NK-92 (cell line): Measurements from ENCODE around the gene SBK1.
"Not testable (repeated sequence)": the region's sequence is repeated elsewhere in the genome, so short reads cannot be mapped to it uniquely, and the experiment has no call there.

Experiments used
- DNase-seq: peaks from one replicate; lab custom pipeline; 2025; ENCODE audit not compliant: unreplicated experiment; lab: John Stamatoyannopoulos, UW

The SBK1 gene

DNA sequence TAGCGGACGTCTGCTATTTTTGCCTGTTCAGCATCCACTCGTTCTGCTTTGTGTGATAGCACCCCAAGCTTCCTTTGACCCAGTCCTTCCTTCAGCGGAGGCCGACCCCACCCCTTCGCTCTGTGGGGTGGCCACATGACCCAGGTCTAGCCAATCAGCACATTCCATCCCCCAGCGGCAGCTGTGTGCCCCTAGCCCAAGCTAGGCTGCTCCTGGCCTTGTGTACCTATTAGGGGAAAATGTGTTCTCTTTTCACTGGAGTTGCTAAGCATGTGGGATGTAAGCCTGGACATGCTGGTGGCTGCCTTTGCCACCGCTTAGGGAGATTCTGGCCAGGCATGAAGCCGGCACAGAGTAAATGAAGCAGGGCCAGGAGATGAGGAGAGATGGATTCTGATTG, 37.9 kb downstream of the SBK1 start:
- DNase-seq: not testable (repeated sequence)

DNA sequence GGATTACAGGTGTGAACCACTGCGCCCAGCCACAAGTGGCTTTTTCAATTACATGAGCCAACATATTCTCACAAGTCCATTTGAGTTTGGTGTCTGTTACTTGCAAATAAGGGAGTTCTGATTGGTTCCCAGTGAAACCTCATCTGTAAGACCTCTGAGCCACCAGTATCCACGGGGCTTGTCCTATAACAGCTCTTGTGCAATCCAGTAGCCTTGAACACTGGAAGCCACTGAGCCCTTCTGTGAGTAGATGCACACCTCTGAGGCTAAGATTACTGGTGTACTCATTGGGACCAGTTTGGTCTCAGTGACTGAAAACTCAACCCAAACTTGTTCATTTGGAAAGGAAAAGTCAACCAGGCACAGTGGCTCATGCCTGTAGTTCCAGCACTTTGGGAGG, 38.7 kb downstream of the SBK1 start:
- not testable (repeated sequence) for DNase-seq

DNA sequence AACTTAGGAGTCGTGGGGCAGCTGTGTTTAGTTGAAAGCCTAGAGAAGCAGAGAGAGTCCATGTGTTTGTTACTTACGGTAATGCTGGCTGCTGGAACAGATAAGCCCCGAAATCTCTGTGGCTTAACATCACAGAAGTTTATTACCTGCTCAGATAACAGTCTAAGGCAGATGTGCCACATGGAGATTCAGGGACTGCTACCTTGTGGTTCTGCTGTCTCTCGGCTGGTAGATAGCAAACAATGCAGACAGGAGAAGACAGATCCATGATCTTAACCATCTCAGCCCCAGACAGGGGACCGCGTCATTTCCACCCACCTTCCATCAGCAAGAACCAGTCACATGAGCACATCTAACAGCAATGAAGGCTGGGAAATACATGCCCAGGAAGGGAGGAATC, 40.3 kb downstream of the SBK1 start:
- not testable (repeated sequence) for DNase-seq

DNA sequence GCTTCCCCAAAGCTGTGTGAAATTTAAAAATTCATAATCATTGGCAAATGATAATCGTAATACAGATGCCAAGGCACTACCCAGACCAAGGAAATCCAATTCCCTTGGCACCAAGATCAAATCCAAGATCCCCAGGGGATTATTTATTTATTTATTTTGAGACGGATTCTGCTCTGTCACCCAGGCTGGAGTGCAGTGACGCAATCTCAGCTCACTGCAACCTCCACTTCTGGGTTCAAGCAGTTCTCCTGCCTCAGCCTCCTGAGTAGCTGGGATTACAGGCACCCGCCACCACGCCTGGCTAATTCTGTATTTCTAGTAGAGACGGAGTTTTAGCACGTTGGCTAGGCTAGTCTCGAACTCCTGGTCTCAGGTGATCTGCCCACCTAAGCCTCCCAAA, 43.4 kb downstream of the SBK1 start:
- not testable (repeated sequence) for DNase-seq

DNA sequence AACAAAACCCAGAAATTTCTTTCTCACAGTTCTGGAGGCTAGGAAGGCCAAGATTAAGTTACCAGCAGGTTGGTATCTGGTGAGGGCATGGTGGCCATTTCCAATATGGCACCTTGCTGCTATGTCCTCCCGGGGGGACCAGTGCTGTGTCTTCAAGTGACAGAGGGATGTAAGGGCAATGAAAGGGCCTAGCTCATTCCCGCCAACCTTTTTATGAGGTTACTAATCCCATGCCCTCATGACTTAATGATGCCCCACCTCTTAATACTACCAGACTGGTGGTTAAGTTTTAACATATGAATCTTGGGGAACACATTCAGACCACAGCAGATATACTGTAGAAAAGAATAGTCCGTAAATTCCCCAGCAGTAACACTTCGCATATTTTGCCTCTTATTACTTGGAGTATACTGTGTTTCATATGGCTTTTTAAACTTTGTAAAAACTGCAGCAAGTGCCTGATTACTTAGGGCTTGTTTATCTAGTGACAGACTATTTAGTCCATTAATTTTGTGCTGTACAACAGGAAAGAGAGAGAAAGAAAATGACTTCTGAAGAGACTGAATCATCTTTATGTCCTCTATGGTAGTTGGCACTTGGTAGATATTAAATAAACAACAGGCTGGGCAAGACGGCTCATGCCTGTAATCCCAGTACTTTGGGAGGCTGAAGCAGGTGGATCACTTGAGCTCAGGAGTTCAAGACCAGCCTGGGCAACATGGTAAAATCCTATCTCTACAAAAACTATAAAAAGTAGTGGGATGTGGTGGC, 44.8 kb downstream of the SBK1 start:
- not testable (repeated sequence) for DNase-seq

DNA sequence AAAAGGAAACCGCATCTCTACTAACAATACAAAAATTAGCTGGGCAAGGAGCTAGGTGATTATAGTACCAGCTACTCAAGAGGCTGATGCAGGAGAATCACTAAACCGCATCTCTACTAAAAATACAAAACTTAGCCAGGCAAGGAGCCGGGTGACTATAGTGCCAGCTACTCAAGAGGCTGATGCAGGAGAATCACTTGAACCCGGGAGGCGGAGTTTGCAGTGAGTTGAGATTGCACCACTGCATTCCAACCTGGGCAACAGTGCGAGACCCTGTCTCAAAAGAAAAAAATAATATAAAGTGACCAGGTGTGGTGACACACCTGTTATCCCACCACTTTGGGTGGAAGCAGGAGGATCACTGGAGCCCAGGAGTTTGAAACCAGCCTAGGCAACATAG, 45.9 kb downstream of the SBK1 start:
- DNase-seq: not testable (repeated sequence)

DNA sequence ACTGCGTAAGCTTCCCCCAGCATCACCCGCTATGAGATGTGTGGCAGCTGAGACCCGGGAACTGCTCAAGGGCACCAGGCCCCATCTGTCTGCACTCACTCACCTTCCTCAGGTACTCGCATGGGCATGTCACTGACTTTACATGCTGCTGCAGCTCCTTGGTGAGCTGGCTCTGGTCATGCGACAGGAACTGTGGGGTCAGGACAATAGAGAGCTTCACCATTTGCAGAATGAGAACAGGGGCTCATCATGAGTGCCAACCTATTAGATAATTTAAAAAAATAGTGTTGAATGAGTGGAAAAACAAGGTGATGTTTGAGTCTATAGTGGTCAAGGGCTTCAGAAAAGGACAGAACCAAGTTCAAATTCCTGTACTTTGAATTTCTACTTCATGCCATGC, 70.3 kb downstream of the SBK1 start:
- not testable (repeated sequence) for DNase-seq

DNA sequence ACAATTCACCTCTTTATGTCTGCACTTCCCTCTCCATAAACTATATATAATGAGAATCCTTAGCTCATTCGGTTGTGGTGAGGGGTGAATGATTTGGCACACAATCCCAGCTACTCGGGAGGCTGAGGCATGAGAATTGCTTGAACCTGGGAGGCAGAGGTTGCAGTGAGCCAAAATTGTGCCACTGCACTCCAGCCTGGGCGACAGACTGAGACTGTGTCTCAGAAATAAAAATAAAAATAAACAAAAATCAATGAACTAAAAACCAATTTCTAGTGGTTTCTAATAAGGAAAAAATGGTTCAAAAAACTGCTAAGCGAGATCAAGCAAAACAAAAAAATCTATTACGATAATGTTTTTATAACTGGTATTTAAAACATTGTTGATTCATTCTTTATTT, 71.1 kb downstream of the SBK1 start, which contains the start of gene NPIPB6:
TSS of gene NPIPB6 (minus strand) at position 101 of the 400 bp plus-strand sequence. CDS start 686 bp downstream, outside the sequence.
- DNase-seq: not testable (repeated sequence)

DNA sequence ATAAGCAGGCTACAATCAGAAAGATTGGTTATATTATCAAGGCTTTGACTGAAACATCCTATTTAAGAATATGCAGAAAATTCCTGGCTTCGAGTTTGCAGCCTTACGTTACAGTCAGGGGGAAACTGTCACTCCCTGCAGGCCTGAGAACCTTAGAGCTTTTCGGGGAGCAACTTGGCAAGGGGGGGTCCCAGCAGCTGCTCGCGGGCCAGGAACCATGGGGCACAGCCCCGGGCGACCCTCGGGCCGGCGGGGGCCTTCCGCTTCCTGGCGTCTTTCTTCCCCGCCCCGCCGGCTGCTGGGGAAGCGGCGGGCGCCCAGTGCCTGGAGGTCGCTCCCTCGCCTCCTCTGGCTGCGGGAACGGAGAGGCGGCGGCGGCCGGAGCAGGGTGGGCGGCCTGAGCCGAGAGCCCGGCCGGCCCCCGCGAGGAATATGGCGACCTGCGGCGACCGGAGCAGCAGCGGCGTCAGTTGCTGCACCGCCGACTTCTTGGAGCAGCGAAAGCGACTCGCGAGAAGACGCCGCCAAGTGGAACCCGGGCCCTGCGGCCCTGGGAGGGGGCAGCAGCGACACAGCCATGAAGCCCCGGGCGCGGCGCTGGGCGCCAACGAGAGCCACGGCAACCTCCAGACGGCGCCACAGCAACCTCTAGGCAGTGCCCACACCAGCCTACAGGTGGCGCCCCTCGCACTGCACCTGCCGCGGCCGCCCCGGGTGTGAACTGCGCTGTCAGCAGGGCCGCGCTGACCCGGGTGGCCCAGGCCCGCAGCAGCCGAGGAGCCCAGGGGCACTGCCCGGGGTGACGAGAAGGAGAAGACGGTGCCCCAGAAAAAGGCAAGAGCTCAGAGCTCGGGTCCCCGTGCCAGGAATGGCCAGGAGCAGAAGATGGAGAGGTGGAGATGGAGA, 72.2 kb downstream of the SBK1 start:
- DNase-seq: not testable (repeated sequence)

DNA sequence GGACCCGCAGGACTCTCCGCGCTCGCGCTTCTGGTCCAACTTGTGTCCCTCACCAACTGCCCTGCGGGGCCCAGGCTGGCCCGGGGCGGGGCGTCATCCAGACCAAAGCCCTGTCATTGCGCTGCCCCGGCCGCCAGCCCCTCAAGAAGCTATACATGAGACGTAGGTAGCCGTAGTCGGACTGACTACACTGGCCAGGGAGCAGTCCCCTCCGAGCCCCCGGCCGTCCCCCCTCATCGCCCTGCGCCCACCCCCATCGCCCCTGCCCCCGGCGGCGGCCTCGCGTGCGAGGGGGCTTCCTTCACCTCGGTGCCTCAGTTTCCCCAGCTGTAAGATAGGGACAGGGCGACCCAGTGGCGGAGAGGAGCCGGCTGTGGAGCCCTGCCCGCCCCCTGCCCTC, 75.6 kb downstream of the SBK1 start:
- not testable (repeated sequence) for DNase-seq
